ENCODE data around the gene PROK1. TPM values are rescaled to one million over a fixed set of nuclear protein-coding genes. Genes with fewer than 3 reads are reported as not detected.
A peak's percentile ranks its signal among the peaks of the same experiment; 100 is the strongest.

The PROK1 gene
- total and polyA plus RNA-seq, 5 donors = 0.93 to 2.6 (median 1.3) TPM; not detected in 2

DNA sequence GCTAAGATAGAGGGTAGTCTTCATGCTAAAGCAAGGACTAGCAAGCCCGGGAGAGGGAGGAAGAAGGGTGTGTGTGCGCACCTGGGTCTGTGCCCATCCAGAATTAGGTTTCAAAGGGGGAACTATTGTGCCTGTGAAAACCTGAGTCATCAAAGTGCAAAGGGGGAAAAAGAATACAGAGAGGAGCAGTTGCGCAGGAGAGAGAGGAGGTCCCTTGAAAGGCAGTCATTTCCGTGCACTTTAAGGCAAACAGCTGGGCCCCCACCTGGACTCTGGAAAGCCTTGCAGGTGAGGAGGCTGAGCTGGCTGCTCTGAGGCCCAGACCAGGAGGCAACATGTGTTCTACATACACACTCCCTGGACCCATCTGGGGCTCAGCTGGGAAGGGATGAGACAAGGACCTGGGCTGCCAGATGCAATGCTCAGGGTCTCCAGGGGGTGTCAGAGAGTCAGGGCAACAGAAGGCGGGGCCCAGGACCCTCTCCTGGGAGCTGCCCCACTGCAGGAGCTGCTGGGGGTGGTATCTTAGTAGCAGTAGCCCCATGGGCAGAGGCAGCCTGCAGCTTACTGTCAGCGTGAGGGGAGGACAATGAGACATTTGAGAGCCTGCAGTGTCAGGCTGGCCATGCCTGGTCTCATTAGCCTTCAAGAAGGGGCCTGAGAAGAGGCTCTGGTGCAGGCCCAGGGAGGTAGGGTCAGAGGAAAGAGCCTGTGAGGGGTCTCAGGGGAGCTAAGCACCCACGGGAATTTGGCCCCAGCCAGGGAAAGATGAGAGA is 14.3 kb downstream of the PROK1 start:
- WGBS = 74% methylated on average over 7 of the region's 7 CpGs
- peaks cover 2% of the 10 kb centered on the region for H3K4me1 ChIP-seq (ENCODE audit: control insufficient read depth, insufficient read depth, low read length)

DNA sequence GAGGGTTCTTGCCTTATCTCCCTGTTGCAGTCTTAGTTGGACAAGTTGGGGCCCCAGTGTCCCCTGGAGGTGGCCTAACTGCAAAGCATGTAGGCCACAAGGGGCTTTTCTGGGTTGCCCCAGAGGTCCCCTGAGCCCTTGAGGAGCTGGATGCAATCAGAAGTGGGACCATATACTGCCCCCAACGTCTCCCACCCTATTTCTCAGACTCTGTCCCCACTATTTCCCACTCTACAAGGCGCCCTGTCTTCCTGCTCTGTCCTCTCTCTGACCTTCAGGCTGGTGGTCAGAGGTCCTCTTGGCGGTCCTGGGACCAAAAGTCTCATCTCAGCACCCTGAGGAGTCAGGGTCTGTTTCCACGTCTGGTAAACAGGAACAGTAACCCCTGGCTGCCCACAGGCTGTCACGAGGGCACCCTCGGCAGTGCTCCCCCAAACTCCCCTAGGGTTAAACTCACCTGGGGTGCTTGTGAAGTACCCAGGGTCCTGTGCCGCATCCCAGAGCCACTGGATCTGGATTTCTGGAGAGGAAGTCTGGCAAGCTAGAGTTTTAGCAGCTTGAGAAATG is 14.9 kb downstream of the PROK1 start:
- intact Hi-C loops (cut with DNase I) = loop anchor here in 2 of 4 donors (10.0 kb wide), 1 partner anchor 151 kb away; no protein-coding TSS in a partner anchor
- Histone ChIP-seq H3K4me3 (ENCODE audit: low read length) (no peak overlapping the region), H3K27me3 (ENCODE audit: control insufficient read depth, insufficient read depth) (no peaks in the 10 kb centered on the region), H3K9me3 (ENCODE audit: control insufficient read depth, low read length) (no peaks in the 10 kb centered on the region), H3K27ac (ENCODE audit: low read length) (no peak overlapping the region), H3K4me1 (ENCODE audit: control insufficient read depth, insufficient read depth, low read length) (peaks cover 2% of the 10 kb centered on the region)
- WGBS = 68% methylated on average over 7 of the region's 7 CpGs
- no peak for DNase-seq
- ATAC-seq = peak in 1 of 2 donors; percentile 14

More for the DNA sequence above, 14.3 kb downstream of the PROK1 start:
- no peaks in the 10 kb centered on the region for H3K27me3 ChIP-seq (ENCODE audit: control insufficient read depth, insufficient read depth)
- intact Hi-C loops (cut with DNase I) = loop anchor here in 2 of 4 donors (10.0 kb wide), 1 partner anchor 150 kb away; no protein-coding TSS in a partner anchor
- peak in 1 of 3 donors; percentile 19 for DNase-seq
- no peak for ATAC-seq
- H3K9me3 ChIP-seq (ENCODE audit: control insufficient read depth, low read length) = no peaks in the 10 kb centered on the region
- H3K27ac ChIP-seq (ENCODE audit: low read length) = no peak overlapping the region
- no peak overlapping the region for H3K4me3 ChIP-seq (ENCODE audit: low read length)

DNA sequence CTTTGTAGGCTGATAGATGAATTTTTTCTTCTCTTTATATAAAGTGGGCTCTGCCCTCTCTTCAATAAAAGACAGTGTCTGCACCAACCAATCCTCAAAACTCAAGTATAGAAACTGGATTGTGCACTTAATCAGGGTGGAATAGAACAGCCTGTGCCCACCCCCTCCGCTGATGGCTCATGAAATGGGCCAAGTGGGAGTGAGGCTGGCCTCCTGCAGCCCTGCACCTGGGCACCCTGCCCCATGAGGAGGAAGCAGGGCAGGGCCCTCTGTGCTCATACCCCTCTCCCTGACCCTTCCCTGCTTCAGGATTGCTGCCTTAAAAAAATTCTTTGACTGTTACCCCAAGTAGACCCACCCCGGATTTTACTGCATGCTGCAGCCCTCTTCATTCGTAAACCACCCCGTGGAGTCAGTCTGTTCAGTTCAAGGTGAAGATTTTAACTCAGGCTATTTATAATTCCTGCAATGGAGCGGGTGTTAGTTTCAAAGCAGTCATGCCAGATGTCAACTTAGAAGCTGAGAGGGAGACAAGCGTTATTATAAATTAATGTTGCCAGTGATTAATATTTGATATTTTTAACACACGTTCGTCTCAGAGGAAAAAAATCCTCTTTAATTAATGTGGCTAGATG is 15.8 kb downstream of the PROK1 start:
- peak; percentile 48 to 58 for ATAC-seq
- Histone ChIP-seq H3K27ac (ENCODE audit: low read length) (peak overlapping the region; percentile 79), H3K4me3 (ENCODE audit: low read length) (no peak overlapping the region), H3K4me1 (ENCODE audit: control insufficient read depth, insufficient read depth, low read length) (peaks cover 2% of the 10 kb centered on the region), H3K27me3 (ENCODE audit: control insufficient read depth, insufficient read depth) (no peaks in the 10 kb centered on the region), H3K9me3 (ENCODE audit: control insufficient read depth, low read length) (no peaks in the 10 kb centered on the region)
- DNase-seq = no peak
- intact Hi-C loops (cut with DNase I) = loop anchor here in 2 of 4 donors (10.0 kb wide), 1 partner anchor 152 kb away; no protein-coding TSS in a partner anchor
- 51% methylated on average over 8 of the region's 8 CpGs for WGBS

DNA sequence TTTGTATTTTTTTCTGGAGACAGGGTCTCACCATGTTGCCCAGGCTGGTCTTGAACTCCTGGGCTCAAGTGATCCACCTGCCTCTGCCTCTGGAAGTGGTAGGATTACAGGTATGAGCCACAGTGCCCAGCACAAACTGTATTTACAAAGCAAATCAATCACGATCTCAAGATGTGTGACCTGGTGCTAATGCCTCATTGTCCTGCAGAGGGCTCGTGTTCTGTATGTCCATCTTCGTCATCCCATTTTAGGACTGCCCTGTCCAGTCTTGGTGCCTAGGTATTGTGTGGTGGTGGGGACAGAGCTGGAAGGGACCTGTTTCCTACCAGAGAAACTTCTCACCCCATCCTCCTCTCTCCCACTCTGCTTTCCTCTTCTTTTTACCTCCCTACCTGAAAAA is 20.2 kb downstream of the PROK1 start:
- 71% methylated on average over 3 of the region's 3 CpGs for WGBS
- H3K9me3 ChIP-seq (ENCODE audit: control insufficient read depth, low read length) = no peaks in the 10 kb centered on the region
- no peaks in the 10 kb centered on the region for H3K27me3 ChIP-seq (ENCODE audit: control insufficient read depth, insufficient read depth)
- intact Hi-C loops (cut with DNase I) = no loop called here
- ATAC-seq (no peak), DNase-seq (no peak)
- no peak overlapping the region for H3K27ac ChIP-seq (ENCODE audit: low read length)
- no peak overlapping the region for H3K4me3 ChIP-seq (ENCODE audit: low read length)
- no peaks in the 10 kb centered on the region for H3K4me1 ChIP-seq (ENCODE audit: control insufficient read depth, insufficient read depth, low read length)

DNA sequence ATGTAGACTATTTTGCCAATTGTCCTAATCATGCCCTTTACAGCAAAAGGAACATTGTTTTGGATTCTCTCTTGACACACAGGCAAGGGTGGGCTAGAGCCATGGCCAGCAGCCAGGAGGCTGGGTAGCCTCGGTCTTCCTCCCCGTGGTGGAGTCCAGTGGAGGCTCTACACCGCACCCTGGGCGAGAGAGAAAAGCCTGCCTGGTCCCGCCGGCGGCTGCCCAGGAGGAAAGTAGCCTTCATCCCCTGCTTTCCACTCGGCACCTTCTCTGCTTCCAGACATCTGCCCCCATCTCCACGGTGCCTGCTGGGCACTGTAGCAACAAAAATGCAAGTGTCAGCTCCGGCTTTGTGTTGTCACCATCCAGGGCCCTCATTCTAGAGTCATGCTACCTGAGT is 21.6 kb downstream of the PROK1 start:
- no peaks in the 10 kb centered on the region for H3K9me3 ChIP-seq (ENCODE audit: control insufficient read depth, low read length)
- no peak overlapping the region for H3K4me3 ChIP-seq (ENCODE audit: low read length)
- 76% methylated on average over 10 of the region's 10 CpGs for WGBS
- H3K27ac ChIP-seq (ENCODE audit: low read length) = no peak overlapping the region
- H3K27me3 ChIP-seq (ENCODE audit: control insufficient read depth, insufficient read depth) = no peaks in the 10 kb centered on the region
- intact Hi-C loops (cut with DNase I) = no loop called here
- ATAC-seq (no peak), DNase-seq (no peak)
- H3K4me1 ChIP-seq (ENCODE audit: control insufficient read depth, insufficient read depth, low read length) = no peaks in the 10 kb centered on the region

DNA sequence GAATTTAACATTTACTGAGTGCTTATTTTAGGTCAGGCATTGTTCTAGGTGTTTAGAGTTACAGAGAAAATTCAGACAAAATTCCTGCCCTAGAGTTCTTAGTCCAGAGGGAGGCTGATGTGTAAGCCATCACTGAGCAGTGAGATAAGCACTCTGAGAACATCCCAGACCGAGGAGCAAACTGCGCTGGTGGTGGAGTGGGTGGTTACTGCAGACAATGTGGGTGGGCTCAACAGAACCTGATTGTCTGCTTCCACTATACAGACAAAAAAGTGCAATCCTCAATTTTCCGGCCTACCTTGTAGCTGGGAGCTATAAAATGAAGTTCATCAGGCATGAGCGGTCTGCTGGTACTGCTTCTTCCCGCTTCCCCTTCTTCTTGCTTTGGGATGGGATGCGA is 23.5 kb downstream of the PROK1 start:
- Histone ChIP-seq H3K4me3 (ENCODE audit: low read length) (no peak overlapping the region), H3K4me1 (ENCODE audit: control insufficient read depth, insufficient read depth, low read length) (no peaks in the 10 kb centered on the region), H3K27ac (ENCODE audit: low read length) (no peak overlapping the region), H3K27me3 (ENCODE audit: control insufficient read depth, insufficient read depth) (no peaks in the 10 kb centered on the region), H3K9me3 (ENCODE audit: control insufficient read depth, low read length) (no peaks in the 10 kb centered on the region)
- DNase-seq (no peak), ATAC-seq (no peak)
- WGBS = 86% methylated on average over 6 of the region's 6 CpGs
- intact Hi-C loops (cut with DNase I) = no loop called here

DNA sequence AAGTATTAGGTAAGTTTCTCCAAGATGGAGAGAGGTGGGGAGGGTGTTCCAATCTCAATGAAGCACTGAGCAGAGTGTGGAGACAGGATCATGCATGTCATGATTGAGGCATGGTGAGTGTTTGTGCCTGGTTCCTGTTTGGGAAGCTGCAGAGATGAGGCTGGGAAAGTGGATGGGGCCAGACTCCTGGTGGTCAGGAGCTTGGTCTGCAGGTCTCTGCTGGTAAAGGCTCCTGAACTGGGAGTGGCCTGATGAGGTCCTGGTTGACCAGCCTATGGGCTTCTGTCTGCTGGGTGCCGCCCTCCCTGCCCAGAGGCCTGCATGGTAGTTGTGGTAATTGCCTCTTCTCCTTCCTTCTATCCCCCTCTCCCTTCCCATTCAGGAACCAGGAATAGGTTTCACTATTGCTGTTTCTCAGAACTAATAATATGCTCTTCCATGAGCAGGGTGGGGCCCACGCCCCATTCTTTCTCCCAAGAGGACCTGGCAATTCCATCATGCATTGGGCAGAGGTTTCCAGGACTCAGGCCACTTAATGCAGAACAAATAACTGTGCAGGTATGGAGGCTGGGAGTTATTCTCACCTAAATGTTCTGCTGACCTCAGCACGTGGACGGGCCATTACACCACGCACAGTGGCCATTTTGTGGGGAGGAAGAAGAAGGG is 24.5 kb downstream of the PROK1 start:
- DNase-seq (no peak), ATAC-seq (no peak)
- H3K27ac ChIP-seq (ENCODE audit: low read length) = no peak overlapping the region
- no peaks in the 10 kb centered on the region for H3K9me3 ChIP-seq (ENCODE audit: control insufficient read depth, low read length)
- WGBS = 91% methylated on average over 5 of the region's 5 CpGs
- H3K4me3 ChIP-seq (ENCODE audit: low read length) = no peak overlapping the region
- intact Hi-C loops (cut with DNase I) = no loop called here
- no peaks in the 10 kb centered on the region for H3K4me1 ChIP-seq (ENCODE audit: control insufficient read depth, insufficient read depth, low read length)
- H3K27me3 ChIP-seq (ENCODE audit: control insufficient read depth, insufficient read depth) = no peaks in the 10 kb centered on the region

DNA sequence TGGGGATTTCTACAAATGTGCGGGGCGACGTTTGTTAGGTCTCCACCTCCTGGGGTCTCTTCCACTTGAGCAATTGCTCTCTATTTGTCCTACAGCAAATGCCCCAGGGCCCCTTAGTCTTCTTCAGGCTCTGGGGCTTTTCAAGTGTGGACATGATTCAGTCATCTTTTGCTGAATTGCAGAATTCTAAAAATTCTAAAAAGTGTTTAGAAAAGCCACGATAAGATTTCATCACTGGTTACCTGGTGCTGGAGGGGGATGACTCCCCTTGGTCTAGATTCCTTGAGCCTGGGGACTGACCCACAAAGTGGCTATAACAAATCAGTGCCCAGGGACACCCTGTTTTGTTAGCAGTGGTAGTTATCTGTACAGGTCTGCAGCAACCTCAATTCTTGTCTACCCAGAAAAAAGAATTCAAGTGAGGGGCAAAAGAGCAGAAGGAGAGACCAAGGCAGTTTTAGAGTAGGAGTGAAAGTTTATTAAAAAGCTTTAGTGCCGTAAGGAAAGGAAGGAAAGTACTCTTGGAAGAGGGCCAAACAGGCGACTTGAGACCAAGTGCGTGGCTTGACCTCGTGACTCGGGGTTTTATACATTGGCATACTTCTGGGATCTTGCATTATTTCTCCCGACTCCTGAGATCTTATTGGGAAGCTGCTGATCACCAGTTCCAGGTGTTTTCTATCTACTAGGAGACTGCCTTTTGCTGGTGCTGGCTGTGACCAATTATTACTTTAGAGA is 25.2 kb downstream of the PROK1 start:
- no peak overlapping the region for H3K27ac ChIP-seq (ENCODE audit: low read length)
- H3K9me3 ChIP-seq (ENCODE audit: control insufficient read depth, low read length) = no peaks in the 10 kb centered on the region
- H3K4me1 ChIP-seq (ENCODE audit: control insufficient read depth, insufficient read depth, low read length) = no peaks in the 10 kb centered on the region
- no peaks in the 10 kb centered on the region for H3K27me3 ChIP-seq (ENCODE audit: control insufficient read depth, insufficient read depth)
- H3K4me3 ChIP-seq (ENCODE audit: low read length) = no peak overlapping the region
- intact Hi-C loops (cut with DNase I) = no loop called here
- ATAC-seq (no peak), DNase-seq (no peak)
- WGBS = 46% methylated on average over 10 of the region's 10 CpGs

DNA sequence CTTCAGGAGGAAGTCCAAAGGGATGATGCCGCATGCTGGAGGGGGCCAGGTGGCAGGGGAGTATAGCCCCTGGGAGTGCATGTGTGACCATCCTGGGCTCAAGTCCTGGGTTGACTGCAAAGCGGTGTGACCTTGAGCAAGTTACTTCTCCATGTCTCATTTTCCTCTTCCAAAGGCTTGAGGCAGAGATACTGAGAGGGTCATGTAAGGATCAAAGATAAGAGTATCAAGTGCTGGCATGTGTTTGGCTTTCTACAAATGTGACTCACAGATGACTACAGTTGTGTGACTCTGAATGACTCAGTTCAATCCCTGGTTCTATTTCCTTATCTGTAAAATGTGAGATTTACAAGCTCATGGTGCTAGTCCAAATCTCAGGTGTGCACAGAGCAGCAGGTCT is 26.1 kb downstream of the PROK1 start:
- Histone ChIP-seq H3K4me3 (ENCODE audit: low read length) (no peak overlapping the region), H3K9me3 (ENCODE audit: control insufficient read depth, low read length) (no peaks in the 10 kb centered on the region), H3K27ac (ENCODE audit: low read length) (no peak overlapping the region), H3K27me3 (ENCODE audit: control insufficient read depth, insufficient read depth) (no peaks in the 10 kb centered on the region), H3K4me1 (ENCODE audit: control insufficient read depth, insufficient read depth, low read length) (no peaks in the 10 kb centered on the region)
- DNase-seq (no peak), ATAC-seq (peak; percentile 25 to 78)
- 63% methylated on average over 2 of the region's 2 CpGs for WGBS
- intact Hi-C loops (cut with DNase I) = no loop called here

DNA sequence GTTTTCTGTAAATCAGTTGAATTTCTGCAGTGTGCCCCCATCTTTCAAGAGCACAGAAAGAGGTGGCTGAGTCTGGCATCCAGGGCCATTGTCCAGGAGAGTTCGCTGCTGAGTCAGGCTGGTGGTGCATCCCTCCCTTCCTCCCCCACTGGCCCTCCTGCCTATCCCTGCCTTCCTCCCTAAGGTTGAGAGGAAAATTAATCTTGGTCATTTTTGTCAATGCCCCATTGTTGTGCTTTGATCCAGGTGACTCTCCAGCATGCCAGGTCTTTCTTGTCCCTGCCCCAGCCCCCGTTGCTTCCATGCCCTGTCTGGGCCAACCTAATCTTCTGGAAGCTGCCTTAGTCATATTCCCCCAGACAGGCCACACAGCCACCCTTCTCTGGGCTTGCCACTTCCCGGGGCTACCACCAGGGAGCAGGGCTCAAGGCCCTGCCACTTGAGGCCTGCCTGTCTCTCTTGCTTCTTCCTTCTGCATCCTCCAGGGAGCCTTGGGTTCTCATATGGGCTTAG is 26.6 kb downstream of the PROK1 start:
- ATAC-seq = peak; percentile 21 to 33
- 61% methylated on average over 3 of the region's 3 CpGs for WGBS

More for the DNA sequence above, 26.6 kb downstream of the PROK1 start:
- Histone ChIP-seq H3K4me3 (ENCODE audit: low read length) (no peak overlapping the region), H3K4me1 (ENCODE audit: control insufficient read depth, insufficient read depth, low read length) (no peaks in the 10 kb centered on the region), H3K27ac (ENCODE audit: low read length) (no peak overlapping the region), H3K9me3 (ENCODE audit: control insufficient read depth, low read length) (no peaks in the 10 kb centered on the region), H3K27me3 (ENCODE audit: control insufficient read depth, insufficient read depth) (no peaks in the 10 kb centered on the region)
- no peak for DNase-seq
- intact Hi-C loops (cut with DNase I) = no loop called here

Data from right cardiac atrium (tissue), 5 donors.